Hippocampal formation (tissue), 2 donors: ENCODE data around the gene CASP2.

Source experiments
- DNase-seq, 2 donors: peaks; one replicate each; lab custom pipeline; 2025; lab: John Stamatoyannopoulos, UW

Gene CASP2

DNA sequence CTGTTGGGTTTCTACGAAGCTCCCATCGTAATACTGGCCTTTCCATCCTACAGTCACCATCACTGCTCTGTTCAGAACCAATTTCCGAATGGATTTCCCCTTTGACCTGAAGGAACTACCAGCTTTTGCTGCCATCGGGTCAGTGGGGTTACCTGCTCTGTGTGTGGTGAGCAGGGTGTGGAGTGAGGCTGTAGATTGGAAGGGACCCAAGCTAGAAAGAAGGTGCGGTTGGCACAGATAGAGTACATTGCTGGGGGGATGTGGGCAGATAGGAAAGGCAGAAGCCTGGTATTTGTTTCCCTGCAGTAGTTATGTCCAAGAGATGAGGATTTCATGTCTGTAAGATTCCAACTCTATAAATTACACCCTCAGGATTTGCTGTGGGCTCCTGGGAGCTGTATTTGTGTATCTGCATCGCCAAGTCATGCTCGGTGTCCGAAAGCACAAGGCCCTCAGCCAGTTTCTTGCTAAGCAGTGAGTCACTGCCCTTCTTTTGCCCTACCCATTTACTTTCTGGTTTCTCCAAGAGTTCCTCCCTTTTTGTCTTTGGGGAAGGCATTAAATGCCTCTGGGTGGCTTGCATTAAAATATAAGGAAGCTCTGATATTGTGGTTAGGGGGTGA is 43.1 kb downstream of the CASP2 start:
- no peak for DNase-seq

DNA sequence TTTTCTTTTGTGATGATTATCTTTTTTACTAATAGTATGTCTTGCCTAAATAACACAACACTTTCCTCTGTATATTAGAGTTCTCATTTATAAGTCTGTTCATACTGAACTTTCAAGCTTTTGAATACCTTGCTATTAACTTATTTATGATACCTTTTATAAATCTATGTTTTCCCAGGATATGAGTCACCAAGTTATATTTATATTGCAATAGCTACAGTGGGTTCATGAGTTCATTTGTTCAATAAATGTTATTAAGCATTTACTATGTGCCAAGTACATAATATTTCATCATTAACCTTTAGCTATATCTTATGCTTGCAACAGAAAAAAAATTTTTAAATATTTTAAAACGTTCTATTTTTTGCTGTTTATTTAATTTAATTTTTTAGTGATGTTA is 46.1 kb downstream of the CASP2 start:
- DNase-seq, result no peak

DNA sequence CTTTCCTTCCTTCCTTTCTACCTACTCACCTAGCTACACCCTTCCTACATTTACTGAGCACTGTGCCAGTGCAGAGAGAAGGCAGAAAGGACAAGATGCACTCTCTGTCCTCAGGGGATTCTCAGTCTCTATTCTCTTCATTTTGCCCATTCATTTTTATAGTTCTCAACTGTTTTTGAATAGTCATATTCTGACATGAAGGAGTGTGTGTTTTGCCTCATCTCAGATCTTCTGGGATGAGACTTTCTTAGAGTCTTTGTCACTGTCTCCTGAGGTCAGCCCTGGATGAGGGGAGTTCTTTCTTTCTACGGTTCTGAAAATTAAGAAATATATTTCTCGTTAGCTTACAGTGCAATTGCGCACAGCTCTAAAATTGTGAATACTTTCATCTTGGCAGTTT is 49.1 kb downstream of the CASP2 start:
- no peak for DNase-seq

DNA sequence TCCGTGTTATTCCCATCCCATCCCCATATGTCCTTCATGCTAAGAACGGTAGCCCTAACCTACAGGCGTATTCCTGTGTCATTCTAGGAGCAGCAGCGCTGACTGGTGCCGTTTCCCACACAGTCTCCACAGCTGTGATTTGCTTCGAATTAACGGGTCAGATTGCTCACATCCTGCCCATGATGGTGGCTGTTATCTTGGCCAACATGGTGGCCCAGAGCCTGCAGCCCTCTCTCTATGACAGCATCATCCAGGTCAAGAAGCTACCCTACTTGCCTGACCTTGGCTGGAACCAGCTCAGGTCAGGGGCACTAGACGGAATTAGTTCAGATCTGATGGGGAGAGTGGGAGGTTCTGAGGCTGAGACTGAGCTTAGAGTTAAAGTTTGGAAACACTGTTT is 53.7 kb downstream of the CASP2 start:
- DNase-seq, result no peak

DNA sequence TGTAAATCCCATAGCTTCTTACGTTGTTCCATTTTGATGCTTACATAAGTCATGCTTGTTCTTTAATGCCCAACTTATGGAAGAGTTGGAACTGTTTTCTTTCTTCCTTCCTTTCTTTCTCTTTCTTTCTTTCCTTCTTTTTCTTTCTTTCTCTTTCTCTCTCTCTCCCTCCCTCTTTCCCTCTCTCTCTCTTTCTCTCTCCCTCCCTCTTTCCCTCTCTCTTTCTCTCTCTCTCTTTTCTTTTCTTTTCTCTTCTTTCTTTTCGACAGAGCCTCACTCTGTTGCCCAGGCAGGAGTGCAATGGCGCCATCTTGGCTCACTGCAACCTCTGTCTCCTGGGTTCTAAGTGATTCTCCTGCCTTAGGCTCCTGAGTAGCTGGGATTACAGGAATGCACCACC is 55.4 kb downstream of the CASP2 start:
- DNase-seq, result no peak

DNA sequence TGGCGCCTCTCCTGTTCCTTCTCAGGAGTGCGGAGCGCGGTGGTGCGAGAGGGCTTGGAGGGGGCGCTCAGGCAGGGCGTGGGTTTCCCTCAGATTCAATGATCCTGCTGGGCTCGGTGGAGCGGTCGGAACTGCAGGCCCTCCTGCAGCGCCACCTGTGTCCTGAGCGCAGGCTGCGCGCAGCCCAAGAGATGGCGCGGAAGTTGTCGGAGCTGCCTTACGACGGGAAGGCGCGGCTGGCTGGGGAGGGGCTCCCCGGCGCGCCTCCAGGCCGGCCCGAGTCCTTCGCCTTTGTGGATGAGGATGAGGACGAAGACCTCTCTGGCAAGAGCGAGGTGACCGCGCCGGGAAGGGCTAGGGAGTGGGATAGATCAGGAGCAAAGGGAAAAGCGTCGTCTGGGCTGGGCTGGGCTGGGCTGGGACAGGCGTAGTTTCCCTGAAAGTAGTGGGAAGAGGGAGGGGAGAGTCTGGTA is 57.3 kb downstream of the CASP2 start:
- DNase-seq, result no peak

DNA sequence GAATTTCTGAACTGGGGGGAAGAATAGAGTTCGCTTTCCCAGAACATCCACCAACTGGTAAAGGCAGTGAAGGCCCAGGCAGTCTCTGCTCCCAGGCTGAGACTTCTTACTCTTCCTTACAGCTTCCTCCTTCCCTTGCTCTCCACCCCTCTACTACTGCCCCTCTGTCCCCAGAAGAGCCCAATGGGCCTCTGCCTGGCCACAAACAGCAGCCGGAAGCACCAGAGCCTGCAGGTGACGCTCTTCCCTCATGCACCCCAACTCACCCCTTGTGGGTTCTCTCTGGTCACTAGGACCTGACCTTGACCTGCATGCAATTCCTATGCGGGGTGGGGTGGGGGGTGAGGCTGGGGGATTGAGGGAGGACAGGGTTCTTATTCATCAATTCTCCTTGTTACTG is 57.9 kb downstream of the CASP2 start:
- DNase-seq, result no peak

DNA sequence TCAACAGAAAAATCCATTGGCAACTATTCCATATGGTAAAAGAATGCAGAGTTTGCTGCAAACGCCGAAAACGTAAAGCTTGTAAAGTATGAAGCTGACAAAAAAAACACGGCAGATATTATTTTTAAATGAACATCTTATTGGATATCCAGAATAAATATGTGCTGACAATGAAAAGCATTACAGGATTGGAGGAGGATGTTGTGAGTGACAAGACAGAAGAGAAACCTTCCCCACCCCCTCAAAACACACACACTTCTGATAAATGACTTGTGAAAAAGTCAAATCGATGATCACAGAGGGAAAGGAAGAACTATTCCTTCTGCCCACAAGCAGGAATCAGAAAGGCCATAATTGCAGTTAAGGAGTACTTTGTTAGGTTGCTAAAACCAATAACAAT is 59.8 kb downstream of the CASP2 start:
- DNase-seq, result no peak

DNA sequence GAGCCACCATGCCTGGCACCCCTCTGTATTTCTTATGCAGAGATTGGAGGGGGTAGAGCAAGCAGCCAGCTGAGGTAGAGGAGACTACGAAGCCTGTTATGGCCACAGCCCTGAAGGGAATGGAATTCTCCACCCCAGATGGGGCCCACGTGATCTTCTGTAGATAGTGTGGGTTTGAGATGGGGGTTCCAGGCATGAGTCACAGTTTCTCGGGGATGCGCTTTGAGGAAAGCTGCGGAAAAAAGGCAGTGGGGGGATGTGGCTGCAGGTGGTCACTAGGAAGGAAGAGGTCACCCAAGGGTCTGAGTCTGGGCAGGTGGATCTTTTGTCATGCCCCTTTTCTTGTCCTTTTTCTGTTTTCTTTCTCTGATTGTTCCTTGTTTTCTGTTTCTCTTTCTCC is 62.9 kb downstream of the CASP2 start:
- no peak for DNase-seq

DNA sequence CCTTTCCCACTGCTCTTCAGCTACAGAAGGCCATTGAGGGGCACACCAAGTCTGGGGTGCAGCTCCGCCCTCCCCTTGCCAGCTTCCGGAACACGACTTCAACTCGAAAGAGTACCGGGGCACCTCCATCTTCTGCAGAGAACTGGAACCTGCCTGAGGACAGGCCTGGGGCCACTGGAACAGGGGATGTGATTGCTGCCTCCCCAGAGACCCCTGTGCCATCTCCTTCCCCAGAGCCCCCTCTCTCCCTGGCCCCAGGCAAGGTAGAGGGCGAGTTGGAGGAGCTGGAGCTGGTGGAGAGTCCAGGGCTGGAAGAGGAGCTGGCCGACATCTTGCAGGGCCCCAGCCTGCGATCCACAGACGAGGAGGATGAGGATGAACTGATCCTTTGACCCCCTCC is 63.4 kb downstream of the CASP2 start:
- DNase-seq, result no peak

DNA sequence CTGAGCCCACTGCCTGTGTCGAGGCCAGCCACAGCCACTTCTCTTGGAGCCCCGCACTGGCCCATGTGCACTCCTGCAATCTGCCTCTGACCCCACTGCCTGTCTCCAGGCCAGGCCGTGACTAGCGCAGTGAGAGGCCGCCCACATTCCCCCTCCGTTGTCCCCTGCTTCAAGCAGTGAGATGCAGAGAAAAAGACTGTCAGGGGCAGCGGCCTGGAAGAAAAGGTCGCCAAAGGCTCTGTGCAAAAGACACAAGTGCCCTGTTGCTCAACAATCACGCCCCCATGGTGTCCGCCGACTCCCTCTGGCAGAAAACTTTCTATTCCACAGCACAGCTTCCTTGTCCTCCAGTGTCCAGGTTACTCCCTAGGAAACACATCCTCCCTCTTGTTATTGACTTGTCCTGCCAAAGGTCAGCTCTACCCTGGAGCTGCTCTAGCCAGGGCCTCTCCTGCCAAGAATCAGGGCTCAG is 64.4 kb downstream of the CASP2 start:
- no peak for DNase-seq

DNA sequence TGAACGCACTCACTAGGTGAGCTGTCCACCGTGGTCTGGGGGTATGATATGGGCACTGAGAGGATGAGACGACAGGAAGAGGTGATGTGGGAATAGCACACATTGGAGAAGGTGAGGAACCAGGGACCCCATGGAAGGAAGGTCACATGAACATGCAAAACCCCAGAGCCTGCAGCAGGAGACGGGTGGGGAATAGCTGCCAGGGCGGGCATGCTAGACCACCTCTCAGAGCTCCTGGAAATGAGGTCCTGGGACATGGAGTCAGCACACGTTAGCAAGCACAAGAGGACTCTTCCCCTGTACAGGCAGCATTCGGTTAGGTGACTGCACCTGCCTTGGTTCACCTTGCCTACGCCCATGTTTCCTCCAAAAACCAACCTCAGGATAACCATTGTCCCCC is 66.2 kb downstream of the CASP2 start:
- DNase-seq, result no peak

DNA sequence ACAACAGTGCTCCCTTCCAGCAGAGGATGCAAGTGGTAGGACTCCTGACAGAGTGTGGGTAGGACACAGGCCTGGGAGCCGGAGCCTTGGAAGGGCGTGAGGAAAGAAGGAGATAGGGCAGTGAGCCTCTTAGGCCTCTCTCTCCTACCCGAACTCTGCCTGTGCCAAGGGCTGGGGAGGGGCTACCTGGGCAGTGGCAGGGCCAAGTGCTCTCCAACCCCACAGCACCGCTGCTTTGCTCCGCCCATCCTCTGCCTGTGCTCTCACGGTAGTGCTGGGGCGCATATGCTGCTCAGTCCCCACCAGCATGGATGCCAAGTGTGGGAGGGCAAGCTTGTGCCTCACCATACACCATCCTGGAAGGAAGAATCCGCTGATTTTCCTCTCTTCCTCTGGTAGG is 66.8 kb downstream of the CASP2 start:
- no peak for DNase-seq

DNA sequence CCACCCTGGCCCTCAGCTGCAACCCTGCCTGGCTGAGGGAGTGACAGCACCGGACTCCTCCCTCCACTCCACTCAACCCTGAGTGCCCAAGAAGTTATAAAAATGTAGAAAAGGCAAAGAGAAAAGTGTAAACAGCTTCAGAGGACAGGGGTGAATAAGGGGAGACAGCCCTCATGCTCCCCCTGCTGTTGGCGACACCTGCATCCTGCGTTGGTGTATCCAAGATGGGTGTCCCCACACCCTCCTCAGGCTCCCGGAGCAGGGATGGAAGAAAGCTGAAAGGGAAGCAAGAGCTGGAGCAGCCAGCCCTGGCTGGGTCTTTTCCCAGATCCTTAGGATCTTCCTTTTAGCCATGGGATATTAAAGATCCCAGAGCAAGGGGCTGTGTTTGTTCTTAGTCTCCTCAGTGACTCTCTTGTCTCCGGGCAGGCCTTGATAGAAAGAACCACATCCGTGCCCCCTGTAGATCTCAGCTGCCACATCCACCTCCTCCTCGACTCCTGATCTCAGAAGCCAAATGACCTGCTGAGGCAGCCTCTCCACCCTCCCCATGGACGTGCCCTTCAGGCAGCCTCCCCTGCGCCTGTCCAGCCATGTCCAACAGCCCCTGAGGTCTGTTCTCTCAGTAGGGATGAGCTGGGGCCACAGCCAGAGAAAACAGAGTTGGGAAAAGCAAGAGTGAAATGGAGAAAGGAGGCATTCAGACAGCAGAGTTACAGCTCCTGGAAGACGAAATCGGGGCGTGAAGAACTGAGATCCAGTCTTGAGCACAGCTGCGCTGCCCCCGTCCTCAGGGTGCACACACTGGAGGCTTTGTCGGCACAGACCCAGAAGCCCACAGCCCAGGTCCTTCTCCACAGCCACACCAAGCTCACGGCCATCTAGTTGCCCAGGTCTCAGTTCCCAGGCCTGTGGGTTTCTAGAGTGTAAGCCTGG is 67.6 kb downstream of the CASP2 start:
- DNase-seq, result no peak

DNA sequence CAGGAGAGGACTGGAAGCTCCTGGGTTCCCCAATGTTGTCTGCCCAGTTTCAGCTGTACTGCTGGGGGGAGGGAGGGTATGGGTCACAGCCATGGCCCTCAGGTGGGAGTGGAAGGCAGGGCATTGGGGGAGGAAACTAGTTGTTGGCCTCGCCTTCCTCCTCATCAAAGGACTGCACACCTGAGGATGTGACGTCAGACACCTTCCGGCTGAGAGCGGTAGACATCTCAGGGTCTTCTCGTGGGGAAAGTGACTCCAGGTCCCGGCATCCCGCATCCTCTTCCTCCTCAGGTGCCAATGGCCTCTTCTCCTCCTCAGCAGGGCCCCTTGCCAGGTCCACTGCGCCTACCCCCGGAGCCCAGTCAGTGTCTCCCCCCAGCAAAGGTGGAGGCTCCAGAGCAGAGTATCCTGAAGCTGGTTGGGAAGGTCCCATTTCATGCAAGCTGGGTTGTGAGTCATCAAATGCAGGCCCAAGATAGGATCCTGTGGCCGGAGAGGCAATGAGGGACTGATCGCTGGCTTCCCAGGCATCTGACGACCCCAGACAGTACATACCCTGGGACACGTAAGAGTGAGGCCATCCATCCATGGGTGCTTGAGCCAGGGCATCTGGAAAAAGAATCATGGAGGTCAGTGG is 68.4 kb downstream of the CASP2 start:
- DNase-seq, result no peak
